HCT116 (cell line): ENCODE measurements around the gene GPR84. TPM values are rescaled to one million over a fixed set of nuclear protein-coding genes. Genes with fewer than 3 reads are reported as not detected.

ENCODE experiments used
- ATAC-seq: fragments of 200-7000 bp; cut with Tn5 transposase; 2 replicates; pipeline ENCODE4 v1.9.1; 2020; ENCODE audit warnings: mild to moderate bottlenecking, moderate library complexity
- BruUV-seq: library from RNA; stranded (reverse); fragments of 400-500 nt; replicated peaks from 2 replicates; lab custom pipeline; 2021; lab: Mats Ljungman, UMichigan
- CTCF ChIA-PET: fragments of 300-600 bp; sonication (Branson Sonifier 250); formaldehyde crosslinking; loops from one replicate; lab custom pipeline; 2021; ENCODE audit warnings: antibody characterized with exemption; lab: Charles Lee
- POLR2A ChIA-PET: fragments of 300-600, 350-600 bp; sonication (Branson Sonifier 250); formaldehyde crosslinking; loops from one replicate; lab custom pipeline; 2021; ENCODE audit warnings: antibody characterized with exemption; lab: Charles Lee
- RAD21 ChIA-PET, 2 experiments: fragments of 300-600 bp; sonication (Branson Sonifier 250); formaldehyde crosslinking; loops; one replicate each; lab custom pipeline; 2023; ENCODE audit warnings: low total read pairs in 2 of 2; ENCODE audit not compliant: uncharacterized antibody in 2 of 2, unreplicated experiment in 2 of 2, low non-redundant PET in 1 of 2; lab: Charles Lee
- DNase-seq: peaks from one replicate; pipeline ENCODE4 v3.0.0-alpha.2; 2010; ENCODE audit warnings: low read depth, low spot score
- H2AFZ ChIP-seq: fragments of 200-600 bp; shearing (Covaris generic), sonication (generic); 2 replicates; pipeline ENCODE4 v1.6.1; 2017; ENCODE audit warnings: low read depth, mixed run types, mixed read lengths, antibody characterized with exemption, low read length; ENCODE audit not compliant: poor library complexity, severe bottlenecking
- H3K27ac ChIP-seq: 2 replicates; pipeline ENCODE4 v1.5.1; 2012; ENCODE audit warnings: low read depth, low read length
- H3K27me3 ChIP-seq: fragments of 200-600 bp; sonication (generic); 2 replicates; pipeline ENCODE4 v1.6.1; 2016; ENCODE audit warnings: mixed run types, low read length, mixed read lengths; ENCODE audit not compliant: insufficient read depth
- H3K36me3 ChIP-seq, 2 experiments: fragments of 200-500 bp in 1 of 2; fragments of 200-600 bp in 1 of 2; sonication (Bioruptor generic) in 1 of 2; sonication (generic) in 1 of 2; 2 replicates each; pipeline versions ENCODE4 v1.5.1 to v1.6.1; 2014 to 2016; ENCODE audit warnings: low read length in 2 of 2, inconsistent platforms in 1 of 2, mixed read lengths in 1 of 2, mixed run types in 1 of 2; ENCODE audit not compliant: insufficient read depth in 2 of 2, control insufficient read depth in 1 of 2
- H3K4me1 ChIP-seq, 2 experiments: fragments of 200-600 bp in 1 of 2; sonication (generic) in 1 of 2; 2 replicates each; pipeline versions ENCODE4 v1.5.1 to v1.6.1; 2012 to 2017; ENCODE audit warnings: low read length in 2 of 2, inconsistent platforms in 1 of 2, mild to moderate bottlenecking in 1 of 2, mixed read lengths in 1 of 2, mixed run types in 1 of 2, moderate library complexity in 1 of 2; ENCODE audit not compliant: insufficient read depth in 2 of 2, control insufficient read depth in 1 of 2
- H3K4me2 ChIP-seq: fragments of 200-600 bp; sonication (generic); 2 replicates; pipeline ENCODE4 v1.6.1; 2017; ENCODE audit warnings: mixed run types, low read length, mixed read lengths
- H3K4me3 ChIP-seq, 2 experiments: fragments of 200-600 bp in 1 of 2; sonication (generic) in 1 of 2; replicated peaks in 1 of 2; 2 replicates each; pipeline ENCODE4 v1.5.1; 2011 to 2016; ENCODE audit warnings: low read length in 2 of 2, control low read depth in 1 of 2, low read depth in 1 of 2, mild to moderate bottlenecking in 1 of 2, mixed read lengths in 1 of 2, mixed run types in 1 of 2
- H3K79me2 ChIP-seq: fragments of 200-600 bp; sonication (generic); 2 replicates; pipeline ENCODE4 v1.6.1; 2017; ENCODE audit warnings: mild to moderate bottlenecking, mixed run types, low read length, moderate library complexity, mixed read lengths; ENCODE audit not compliant: insufficient read depth
- H3K9ac ChIP-seq: fragments of 200-600 bp; sonication (generic); 2 replicates; pipeline ENCODE4 v1.6.1; 2016; ENCODE audit warnings: low read length, mixed read lengths
- H3K9me2 ChIP-seq: fragments of 200-600 bp; sonication (generic), shearing (Covaris generic); 2 replicates; pipeline ENCODE4 v1.6.1; 2017; ENCODE audit warnings: mixed run types, mild to moderate bottlenecking, moderate library complexity; ENCODE audit not compliant: insufficient read depth
- H3K9me3 ChIP-seq, 2 experiments: fragments of 200-500 bp in 1 of 2; fragments of 200-600 bp in 1 of 2; sonication (Bioruptor generic) in 1 of 2; sonication (generic) in 1 of 2; 2 replicates each; pipeline ENCODE4 v1.6.1; 2014 to 2017; ENCODE audit warnings: low read length in 2 of 2, mixed read lengths in 2 of 2, inconsistent platforms in 1 of 2, low read depth in 1 of 2, mild to moderate bottlenecking in 1 of 2, mixed run types in 1 of 2, moderate library complexity in 1 of 2; ENCODE audit not compliant: control insufficient read depth in 1 of 2, insufficient read depth in 1 of 2
- H4K20me1 ChIP-seq: fragments of 200-600 bp; sonication (generic), shearing (Covaris generic); 2 replicates; pipeline ENCODE4 v1.6.1; 2017; ENCODE audit warnings: mixed run types, mild to moderate bottlenecking, moderate library complexity; ENCODE audit not compliant: insufficient read depth
- ATF3 ChIP-seq: IDR thresholded peaks from 2 replicates; pipeline ENCODE4 v1.6.1; 2012
- CBX3 ChIP-seq: IDR thresholded peaks from 2 replicates; pipeline ENCODE4 v1.6.1; 2012; ENCODE audit warnings: low read depth
- CEBPB ChIP-seq: IDR thresholded peaks from 2 replicates; pipeline ENCODE4 v1.6.1; 2012; ENCODE audit warnings: low read depth
- JUND ChIP-seq: IDR thresholded peaks from 2 replicates; pipeline ENCODE4 v1.6.1; 2012
- MAX ChIP-seq: IDR thresholded peaks from 2 replicates; pipeline ENCODE4 v1.6.1; 2012
- POLR2A ChIP-seq: IDR thresholded peaks from 2 replicates; pipeline ENCODE4 v1.7.0; 2011; ENCODE audit warnings: borderline replicate concordance; ENCODE audit not compliant: insufficient read depth, insufficient read length; ENCODE audit errors: extremely low read depth
- POLR2AphosphoS5 ChIP-seq: IDR thresholded peaks from 2 replicates; pipeline ENCODE4 v1.6.1; 2011; ENCODE audit warnings: mild to moderate bottlenecking, low read depth, low read length, moderate library complexity
- SIN3A ChIP-seq: IDR thresholded peaks from 2 replicates; pipeline ENCODE4 v1.6.1; 2012; ENCODE audit warnings: low read depth
- TCF7L2 ChIP-seq: IDR thresholded peaks from 2 replicates; pipeline ENCODE4 v1.7.0; 2011; ENCODE audit warnings: borderline replicate concordance, inconsistent platforms; ENCODE audit not compliant: insufficient read depth, insufficient read length; ENCODE audit errors: extremely low read depth
- YY1 ChIP-seq: IDR thresholded peaks from 2 replicates; pipeline ENCODE4 v1.6.1; 2011; ENCODE audit warnings: low read length, low read depth, moderate library complexity, mild to moderate bottlenecking; ENCODE audit not compliant: insufficient replicate concordance; ENCODE audit errors: extremely low read depth
- ZFX ChIP-seq: fragments of 450-650 bp; IDR thresholded peaks from 2 replicates; pipeline ENCODE4 v1.6.1; 2017
- intact Hi-C: fragments of 100-400 bp; cut with micrococcal nuclease; formaldehyde crosslinking; loops from 2 replicates; pipeline ENCODE4 v1.10.0; 2022
- total RNA-seq: library from RNA; stranded (reverse); gene quantifications from one replicate; pipeline ENCODE4 v1.2.1, GENCODE V29; 2021; ENCODE audit not compliant: unreplicated experiment
- TF ChIP-seq, protein P1 (sequence below), 3 experiments: fragments of 200-600 bp in 1 of 3; sonication (generic) in 1 of 3; IDR thresholded peaks in 2 of 3; conservative IDR thresholded peaks in 1 of 3; 2 replicates each; pipeline ENCODE4 v1.5.1; 2012 to 2017; ENCODE audit warnings: low read depth in 2 of 3, low read length in 2 of 3, antibody characterized with exemption in 1 of 3, borderline replicate concordance in 1 of 3, control low read depth in 1 of 3, mild to moderate bottlenecking in 1 of 3, mixed read lengths in 1 of 3, mixed run types in 1 of 3, moderate library complexity in 1 of 3; ENCODE audit not compliant: insufficient read depth in 1 of 3
- TF ChIP-seq, protein P2 (sequence below): IDR thresholded peaks from 2 replicates; pipeline ENCODE4 v1.6.1; 2012; ENCODE audit warnings: low read depth

The GPR84 gene
- total RNA-seq, 1 experiment from 2014 or later, result not detected

DNA sequence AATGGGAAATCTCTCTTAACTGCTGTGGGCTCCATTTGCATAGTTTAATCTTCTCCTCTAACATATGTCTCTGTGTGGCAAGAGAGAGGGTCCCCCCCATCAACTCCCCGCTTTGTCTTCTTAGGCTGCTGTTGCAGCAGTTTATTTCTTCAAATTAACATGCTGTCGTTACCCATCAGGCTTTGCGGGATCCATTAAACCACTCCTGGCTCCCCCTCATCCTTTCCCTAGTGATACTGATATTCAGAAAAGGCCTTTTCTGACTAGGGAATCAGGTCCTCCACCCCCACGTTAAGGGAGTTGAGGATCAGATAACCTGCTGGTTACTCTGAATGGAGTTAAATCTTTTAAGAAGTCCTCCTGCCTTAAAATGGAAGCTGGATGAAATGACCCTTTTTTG is 15.2 kb downstream of the GPR84 start:
- intact Hi-C loops, result no loop called here
- no peak for TF ChIP-seq MAX
- TF ChIP-seq TCF7L2, result no peak
- TF ChIP-seq JUND, result no peak
- no peak for TF ChIP-seq CEBPB
- TF ChIP-seq CBX3, result no peak
- TF ChIP-seq POLR2AphosphoS5, result no peak
- TF ChIP-seq, protein P1, sequence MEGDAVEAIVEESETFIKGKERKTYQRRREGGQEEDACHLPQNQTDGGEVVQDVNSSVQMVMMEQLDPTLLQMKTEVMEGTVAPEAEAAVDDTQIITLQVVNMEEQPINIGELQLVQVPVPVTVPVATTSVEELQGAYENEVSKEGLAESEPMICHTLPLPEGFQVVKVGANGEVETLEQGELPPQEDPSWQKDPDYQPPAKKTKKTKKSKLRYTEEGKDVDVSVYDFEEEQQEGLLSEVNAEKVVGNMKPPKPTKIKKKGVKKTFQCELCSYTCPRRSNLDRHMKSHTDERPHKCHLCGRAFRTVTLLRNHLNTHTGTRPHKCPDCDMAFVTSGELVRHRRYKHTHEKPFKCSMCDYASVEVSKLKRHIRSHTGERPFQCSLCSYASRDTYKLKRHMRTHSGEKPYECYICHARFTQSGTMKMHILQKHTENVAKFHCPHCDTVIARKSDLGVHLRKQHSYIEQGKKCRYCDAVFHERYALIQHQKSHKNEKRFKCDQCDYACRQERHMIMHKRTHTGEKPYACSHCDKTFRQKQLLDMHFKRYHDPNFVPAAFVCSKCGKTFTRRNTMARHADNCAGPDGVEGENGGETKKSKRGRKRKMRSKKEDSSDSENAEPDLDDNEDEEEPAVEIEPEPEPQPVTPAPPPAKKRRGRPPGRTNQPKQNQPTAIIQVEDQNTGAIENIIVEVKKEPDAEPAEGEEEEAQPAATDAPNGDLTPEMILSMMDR (IDR thresholded peaks at IDR 0.05 in 2 of 3, conservative IDR thresholded peaks at IDR 0.05 in 1 of 3; ENCODE audit: borderline replicate concordance in 1 of 3, insufficient read depth in 1 of 3, low read depth in 2 of 3, low read length in 2 of 3), result no peak
- no peak for TF ChIP-seq ATF3
- no peak for TF ChIP-seq SIN3A
- TF ChIP-seq POLR2A, result no peak
- TF ChIP-seq, protein P2, sequence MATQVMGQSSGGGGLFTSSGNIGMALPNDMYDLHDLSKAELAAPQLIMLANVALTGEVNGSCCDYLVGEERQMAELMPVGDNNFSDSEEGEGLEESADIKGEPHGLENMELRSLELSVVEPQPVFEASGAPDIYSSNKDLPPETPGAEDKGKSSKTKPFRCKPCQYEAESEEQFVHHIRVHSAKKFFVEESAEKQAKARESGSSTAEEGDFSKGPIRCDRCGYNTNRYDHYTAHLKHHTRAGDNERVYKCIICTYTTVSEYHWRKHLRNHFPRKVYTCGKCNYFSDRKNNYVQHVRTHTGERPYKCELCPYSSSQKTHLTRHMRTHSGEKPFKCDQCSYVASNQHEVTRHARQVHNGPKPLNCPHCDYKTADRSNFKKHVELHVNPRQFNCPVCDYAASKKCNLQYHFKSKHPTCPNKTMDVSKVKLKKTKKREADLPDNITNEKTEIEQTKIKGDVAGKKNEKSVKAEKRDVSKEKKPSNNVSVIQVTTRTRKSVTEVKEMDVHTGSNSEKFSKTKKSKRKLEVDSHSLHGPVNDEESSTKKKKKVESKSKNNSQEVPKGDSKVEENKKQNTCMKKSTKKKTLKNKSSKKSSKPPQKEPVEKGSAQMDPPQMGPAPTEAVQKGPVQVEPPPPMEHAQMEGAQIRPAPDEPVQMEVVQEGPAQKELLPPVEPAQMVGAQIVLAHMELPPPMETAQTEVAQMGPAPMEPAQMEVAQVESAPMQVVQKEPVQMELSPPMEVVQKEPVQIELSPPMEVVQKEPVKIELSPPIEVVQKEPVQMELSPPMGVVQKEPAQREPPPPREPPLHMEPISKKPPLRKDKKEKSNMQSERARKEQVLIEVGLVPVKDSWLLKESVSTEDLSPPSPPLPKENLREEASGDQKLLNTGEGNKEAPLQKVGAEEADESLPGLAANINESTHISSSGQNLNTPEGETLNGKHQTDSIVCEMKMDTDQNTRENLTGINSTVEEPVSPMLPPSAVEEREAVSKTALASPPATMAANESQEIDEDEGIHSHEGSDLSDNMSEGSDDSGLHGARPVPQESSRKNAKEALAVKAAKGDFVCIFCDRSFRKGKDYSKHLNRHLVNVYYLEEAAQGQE, result no peak
- TF ChIP-seq YY1, result no peak
- TF ChIP-seq ZFX, result no peak
- POLR2A ChIA-PET, result no interaction called here
- H3K36me3 ChIP-seq, result peaks cover 38 to 48% of the 10 kb centered on the region in 2 experiments
- H3K4me2 ChIP-seq, result no peak overlapping the region
- peaks cover 0 to 2% of the 10 kb centered on the region in 2 experiments; a peak in 1 of 4 replicates for H3K4me1 ChIP-seq
- H3K79me2 ChIP-seq, result no peaks in the 10 kb centered on the region; the same call in 1 of the 2 replicates
- H3K4me3 ChIP-seq, result no peak overlapping the region
- no TSS peak for BruUV-seq
- H3K27me3 ChIP-seq, result no peaks in the 10 kb centered on the region
- CTCF ChIA-PET, result no interaction called here
- H3K9me2 ChIP-seq, result no peaks in the 10 kb centered on the region
- no peak overlapping the region for H3K9ac ChIP-seq
- no peaks in the 10 kb centered on the region for H4K20me1 ChIP-seq
- ATAC-seq, result no peak
- RAD21 ChIA-PET, result no interaction called here
- H3K27ac ChIP-seq, result no peak overlapping the region
- no peak for DNase-seq
- no peaks in the 10 kb centered on the region for H3K9me3 ChIP-seq
- H2AFZ ChIP-seq, result no peak overlapping the region
